ENCODE data around the gene UBTD2. TPM values are rescaled to one million over a fixed set of nuclear protein-coding genes. Genes with fewer than 3 reads are reported as not detected.

UBTD2 gene
- total RNA-seq, 1 experiment from 2014 or later: 22.6 TPM

DNA sequence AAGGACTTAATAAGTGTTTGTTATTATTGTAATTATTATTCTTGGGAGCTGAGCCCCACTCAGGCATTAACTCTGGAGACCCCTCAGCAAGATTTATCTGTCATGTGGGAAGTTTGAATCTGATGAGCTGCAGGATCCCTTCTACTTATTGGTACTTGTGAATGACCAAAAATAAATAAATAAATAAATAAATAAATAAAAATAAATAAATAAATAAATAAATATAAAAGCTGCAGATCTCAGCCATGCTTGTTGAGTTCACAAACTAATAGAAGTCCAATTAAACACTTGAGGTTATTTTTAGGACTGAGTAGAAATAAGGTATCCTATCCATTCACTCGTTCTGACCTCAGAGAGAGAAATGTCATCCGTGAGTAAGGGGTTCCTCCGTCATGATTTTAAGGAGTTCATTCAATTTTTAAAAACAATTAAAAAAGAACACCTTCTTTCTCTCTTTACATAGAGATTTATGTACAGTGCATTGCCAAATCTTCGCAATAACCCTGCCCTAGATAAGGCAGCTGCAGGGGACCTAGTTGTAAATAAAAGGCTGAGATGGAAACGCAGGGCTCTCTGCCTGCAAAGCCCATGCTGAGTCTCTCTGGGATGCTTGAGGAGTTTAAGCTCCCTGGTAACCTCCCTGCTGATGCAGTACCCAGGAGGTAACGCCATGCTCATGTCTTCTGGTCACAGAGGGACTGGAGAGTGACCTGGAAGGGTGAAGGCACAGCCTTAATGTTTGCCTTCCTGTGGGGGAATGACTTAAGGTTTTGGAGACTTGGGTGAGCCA is 88.4 kb downstream of the UBTD2 start:
- peak; percentile 27 for ATAC-seq
- CTCF ChIA-PET: interaction anchor here (0.5 kb wide), 1 partner anchor 119 kb away, joined by 8 read pairs; no protein-coding TSS in a partner anchor
- Histone ChIP-seq H3K4me1 (ENCODE audit: insufficient read depth, low read length) (no peaks in the 10 kb centered on the region), H4K20me1 (ENCODE audit: low read length) (no peaks in the 10 kb centered on the region), H3K79me2 (ENCODE audit: low read length) (no peaks in the 10 kb centered on the region), H3K36me3 (ENCODE audit: low read depth, low read length) (no peaks in the 10 kb centered on the region), H3K27me3 (ENCODE audit: low read length) (no peaks in the 10 kb centered on the region), H3K27ac (ENCODE audit: low read length) (no peak overlapping the region), H3K9me2 (replicated peaks; ENCODE audit: low read length) (no peaks in the 10 kb centered on the region), H3K4me2 (ENCODE audit: low read length) (no peak overlapping the region), H3F3A (ENCODE audit: low read length, unreplicated experiment) (no peaks in the 10 kb centered on the region), H2AFZ (ENCODE audit: low read length) (no peak overlapping the region), H3K9me3 (ENCODE audit: low read length) (no peaks in the 10 kb centered on the region), H3K9ac (ENCODE audit: low read length) (no peak overlapping the region), H3K4me3 (ENCODE audit: low read length) (no peak overlapping the region)
- intact Hi-C loops (cut with micrococcal nuclease): no loop called here
- no TSS peak for BruUV-seq (replicated peaks)
- no peak for DNase-seq
- POLR2A ChIA-PET (ENCODE audit: unreplicated experiment): no interaction called here
- no peak for TF ChIP-seq EZH2 (IDR thresholded peaks at IDR 0.05; ENCODE audit: low read length, unreplicated experiment)
- TF ChIP-seq, protein P1, sequence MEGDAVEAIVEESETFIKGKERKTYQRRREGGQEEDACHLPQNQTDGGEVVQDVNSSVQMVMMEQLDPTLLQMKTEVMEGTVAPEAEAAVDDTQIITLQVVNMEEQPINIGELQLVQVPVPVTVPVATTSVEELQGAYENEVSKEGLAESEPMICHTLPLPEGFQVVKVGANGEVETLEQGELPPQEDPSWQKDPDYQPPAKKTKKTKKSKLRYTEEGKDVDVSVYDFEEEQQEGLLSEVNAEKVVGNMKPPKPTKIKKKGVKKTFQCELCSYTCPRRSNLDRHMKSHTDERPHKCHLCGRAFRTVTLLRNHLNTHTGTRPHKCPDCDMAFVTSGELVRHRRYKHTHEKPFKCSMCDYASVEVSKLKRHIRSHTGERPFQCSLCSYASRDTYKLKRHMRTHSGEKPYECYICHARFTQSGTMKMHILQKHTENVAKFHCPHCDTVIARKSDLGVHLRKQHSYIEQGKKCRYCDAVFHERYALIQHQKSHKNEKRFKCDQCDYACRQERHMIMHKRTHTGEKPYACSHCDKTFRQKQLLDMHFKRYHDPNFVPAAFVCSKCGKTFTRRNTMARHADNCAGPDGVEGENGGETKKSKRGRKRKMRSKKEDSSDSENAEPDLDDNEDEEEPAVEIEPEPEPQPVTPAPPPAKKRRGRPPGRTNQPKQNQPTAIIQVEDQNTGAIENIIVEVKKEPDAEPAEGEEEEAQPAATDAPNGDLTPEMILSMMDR (conservative IDR thresholded peaks at IDR 0.05; ENCODE audit: low read depth, low read length): no peak
- no peak for TF ChIP-seq EZH2phosphoT487 (IDR thresholded peaks at IDR 0.05; ENCODE audit: borderline replicate concordance, low read length)

- no peak within 1 kb of the TSS for H3K4me3 ChIP-seq (ENCODE audit: low read length)
- H3K4me1 ChIP-seq (ENCODE audit: insufficient read depth, low read length): no peaks in the 10 kb centered on the region
- no peak within 1 kb of the TSS for H2AFZ ChIP-seq (ENCODE audit: low read length)
- ChIA-PET CTCF (no interaction called here), POLR2A (ENCODE audit: unreplicated experiment) (no interaction called here)
- intact Hi-C loops (cut with micrococcal nuclease): no loop called here
- H3K27ac ChIP-seq (ENCODE audit: low read length): no peak within 1 kb of the TSS
- H3K4me2 ChIP-seq (ENCODE audit: low read length): no peak within 1 kb of the TSS
- TF ChIP-seq EZH2phosphoT487 (IDR thresholded peaks at IDR 0.05; ENCODE audit: borderline replicate concordance, low read length): no peak
- TF ChIP-seq, protein P1 (conservative IDR thresholded peaks at IDR 0.05; ENCODE audit: low read depth, low read length): no peak
- TF ChIP-seq EZH2 (IDR thresholded peaks at IDR 0.05; ENCODE audit: low read length, unreplicated experiment): no peak
- no peaks in the 10 kb centered on the region for H3K27me3 ChIP-seq (ENCODE audit: low read length)
- BruUV-seq (replicated peaks): no TSS peak
- DNase-seq (no peak), ATAC-seq (no peak)
- H3K9me2 ChIP-seq (replicated peaks; ENCODE audit: low read length): no peaks in the 10 kb centered on the region
- H3K79me2 ChIP-seq (ENCODE audit: low read length): no peaks in the 10 kb centered on the region
- H3K9ac ChIP-seq (ENCODE audit: low read length): no peak within 1 kb of the TSS
- no peaks in the 10 kb centered on the region for H3K9me3 ChIP-seq (ENCODE audit: low read length)
- no peaks in the 10 kb centered on the region for H3K36me3 ChIP-seq (ENCODE audit: low read depth, low read length)
- no peaks in the 10 kb centered on the region for H3F3A ChIP-seq (ENCODE audit: low read length, unreplicated experiment)
- no peaks in the 10 kb centered on the region for H4K20me1 ChIP-seq (ENCODE audit: low read length)
Observed at GRCh38 chr5:172193872-172194271, 89.7 kb downstream of the UBTD2 start, which contains the start of gene EFCAB9. Gene EFCAB9 (plus strand): TSS chr5:172194172. CDS start chr5:172194173, 1 bp downstream.

All from PC-3 (cell line).